ENCODE results near the gene DNAH14.
"Not testable (repeated sequence)": the region's sequence is repeated elsewhere in the genome, so short reads cannot be mapped to it uniquely, and the experiment has no call there.

Gene DNAH14
- 0 to 3.3 (median 0.06) reads per million in 9 experiments for total RNA-seq

DNA sequence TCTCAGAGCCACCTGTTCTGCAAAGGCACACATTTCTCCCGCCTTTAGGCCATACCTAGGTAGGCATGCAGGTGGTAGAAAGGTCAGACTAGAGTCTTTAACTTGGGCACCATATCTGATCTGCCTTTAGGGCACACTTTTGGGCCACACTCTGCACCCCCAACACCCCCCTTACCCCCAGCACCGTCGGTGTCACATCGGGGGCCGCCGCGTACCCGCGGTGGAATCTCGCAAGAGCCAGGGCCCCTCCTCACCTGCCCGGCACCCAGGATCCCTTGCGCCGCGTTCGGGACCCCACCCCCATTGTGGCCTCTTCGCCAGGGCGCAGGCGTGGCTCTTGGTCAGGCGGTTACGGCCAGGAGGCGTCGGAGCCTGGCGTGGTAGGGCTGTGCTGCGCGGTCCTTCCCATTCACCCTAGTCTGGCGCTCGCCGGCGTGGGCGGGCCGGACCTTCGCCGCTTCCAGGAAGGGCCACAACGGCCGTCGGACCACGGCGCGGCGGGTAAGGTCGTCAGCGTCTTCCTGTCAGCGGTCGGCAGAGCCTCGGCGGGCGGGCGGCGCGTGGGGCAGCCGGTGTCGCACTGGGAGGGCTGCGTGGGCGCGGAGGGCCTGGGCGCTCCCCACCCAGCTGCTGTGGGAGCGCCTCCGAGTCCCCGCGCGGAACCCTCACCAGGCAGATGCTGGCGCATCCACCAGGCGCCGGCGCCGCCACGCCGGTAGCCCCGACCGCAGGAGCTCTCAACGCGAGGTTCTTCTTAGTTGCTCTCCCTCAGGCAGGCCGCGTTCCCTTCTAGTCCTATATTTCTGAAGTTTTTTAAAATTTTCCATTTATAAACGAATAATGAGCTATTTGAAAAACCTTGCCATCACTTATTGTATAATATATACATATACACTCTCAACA is at the start of gene DNAH14:
TSS of gene DNAH14 (plus strand) at position 341 of the 903 bp plus-strand sequence. CDS start 23,028 bp downstream, outside the sequence.
- Mint-ChIP-seq H3K4me3 (no peak within 1 kb of the TSS), H3K9me3 (peaks cover 12 to 15% of the 10 kb centered on the region in 2 donors), H3K27me3 (peaks cover 36 to 49% of the 10 kb centered on the region in 2 donors), H3K4me1 (ENCODE audit: low read depth in 2 of 2) (no peaks in the 10 kb centered on the region), H3K27ac (no peak within 1 kb of the TSS), H3K36me3 (ENCODE audit: insufficient read depth) (no peaks in the 10 kb centered on the region)
- ATAC-seq (replicated peaks) (no peak), DNase-seq (no peak)

DNA sequence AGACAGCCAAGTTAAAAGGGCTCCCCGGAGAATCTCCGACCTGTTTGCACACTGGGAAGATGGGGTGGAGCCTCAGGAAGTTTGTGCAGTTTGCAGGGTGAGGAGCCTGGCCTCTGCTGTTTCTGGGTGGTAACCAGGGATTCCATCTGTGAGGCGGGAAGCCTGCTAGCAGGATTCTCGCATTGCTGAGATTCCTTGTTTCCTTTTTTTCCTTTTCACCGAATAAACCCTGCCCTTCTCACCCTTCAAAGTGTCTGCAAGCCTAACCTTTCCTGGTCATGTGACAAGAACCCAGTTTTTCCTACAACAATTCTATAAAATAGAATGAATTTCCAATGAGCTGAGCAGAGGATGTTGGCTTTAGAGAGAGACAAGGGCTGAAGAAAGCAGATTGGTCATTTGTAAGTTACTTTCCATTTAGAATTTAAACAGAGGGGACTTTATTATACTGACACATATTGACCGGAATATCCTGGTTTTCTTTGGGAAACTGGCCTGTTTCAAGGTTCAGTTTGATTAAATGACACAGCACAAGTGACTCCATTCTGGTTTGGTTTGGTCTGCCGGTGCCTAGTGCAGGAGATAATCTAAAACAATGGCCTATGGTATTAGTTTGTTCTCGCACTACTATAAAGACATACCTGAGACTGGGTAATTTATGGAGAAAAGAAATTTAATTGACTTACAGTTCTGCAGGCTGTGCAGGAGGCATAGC is 48.7 kb upstream of the DNAH14 start:
- Mint-ChIP-seq H3K4me3 (no peak overlapping the region), H3K4me1 (ENCODE audit: low read depth in 2 of 2) (no peaks in the 10 kb centered on the region), H3K27ac (no peak overlapping the region), H3K27me3 (peaks cover 32 to 51% of the 10 kb centered on the region in 2 donors), H3K36me3 (ENCODE audit: insufficient read depth) (no peaks in the 10 kb centered on the region), H3K9me3 (peaks cover 0 to 4% of the 10 kb centered on the region in 2 donors)
- DNase-seq (no peak), ATAC-seq (replicated peaks) (no peak)

DNA sequence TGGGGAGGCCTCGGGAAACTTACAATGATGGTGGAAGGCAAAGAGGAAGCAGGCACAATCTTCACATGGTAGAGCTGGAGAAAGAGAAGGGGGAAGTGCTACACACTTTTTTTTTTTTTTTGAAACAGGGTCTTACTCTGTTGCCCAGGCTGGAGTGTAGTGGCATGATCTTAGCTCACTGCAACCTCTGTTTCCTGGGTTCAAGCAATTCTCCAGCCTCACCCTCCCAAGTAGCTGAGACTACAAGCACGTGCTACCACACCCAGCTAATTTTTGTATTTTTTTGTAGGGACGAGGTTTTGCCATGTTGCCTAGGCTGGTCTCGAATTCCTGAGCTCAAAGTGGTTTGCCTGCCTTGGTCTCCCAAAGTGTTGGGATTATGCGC is 48.2 kb upstream of the DNAH14 start:
- H3K36me3 Mint-ChIP-seq (ENCODE audit: insufficient read depth); H3K4me1 Mint-ChIP-seq (ENCODE audit: low read depth in 2 of 2); H3K4me3 Mint-ChIP-seq; ATAC-seq (replicated peaks); H3K27ac Mint-ChIP-seq; DNase-seq; H3K9me3 Mint-ChIP-seq: not testable (repeated sequence)
- H3K27me3 Mint-ChIP-seq = peaks cover 38 to 46% of the 10 kb centered on the region in 2 donors

DNA sequence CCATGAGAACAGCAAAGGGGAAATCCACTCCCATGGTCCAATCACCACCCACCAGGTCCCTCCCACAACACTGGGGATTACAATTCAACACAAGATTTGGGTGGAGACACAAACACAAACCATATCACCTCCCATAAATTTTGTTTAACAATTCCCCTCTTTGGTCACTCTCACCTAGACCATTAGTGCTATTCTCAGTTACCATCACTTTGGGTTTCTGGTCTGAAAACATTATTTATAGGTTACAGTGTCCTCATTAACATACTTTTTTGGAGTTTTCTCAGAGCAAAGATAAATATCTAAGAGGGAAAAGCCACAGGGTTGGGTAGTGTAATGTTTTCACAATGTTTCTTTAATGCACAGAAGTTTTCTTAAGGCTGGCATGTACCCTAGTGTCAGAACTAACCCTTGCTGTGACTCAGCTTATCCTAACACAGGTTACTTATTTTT is 47.7 kb upstream of the DNAH14 start:
- no peaks in the 10 kb centered on the region for H3K36me3 Mint-ChIP-seq (ENCODE audit: insufficient read depth)
- H3K4me1 Mint-ChIP-seq (ENCODE audit: low read depth in 2 of 2) = no peaks in the 10 kb centered on the region
- no peak overlapping the region for H3K27ac Mint-ChIP-seq
- peaks cover 4 to 9% of the 10 kb centered on the region in 2 donors for H3K9me3 Mint-ChIP-seq
- no peak overlapping the region for H3K4me3 Mint-ChIP-seq
- DNase-seq (no peak), ATAC-seq (replicated peaks) (no peak)
- peaks cover 41 to 43% of the 10 kb centered on the region in 2 donors for H3K27me3 Mint-ChIP-seq

DNA sequence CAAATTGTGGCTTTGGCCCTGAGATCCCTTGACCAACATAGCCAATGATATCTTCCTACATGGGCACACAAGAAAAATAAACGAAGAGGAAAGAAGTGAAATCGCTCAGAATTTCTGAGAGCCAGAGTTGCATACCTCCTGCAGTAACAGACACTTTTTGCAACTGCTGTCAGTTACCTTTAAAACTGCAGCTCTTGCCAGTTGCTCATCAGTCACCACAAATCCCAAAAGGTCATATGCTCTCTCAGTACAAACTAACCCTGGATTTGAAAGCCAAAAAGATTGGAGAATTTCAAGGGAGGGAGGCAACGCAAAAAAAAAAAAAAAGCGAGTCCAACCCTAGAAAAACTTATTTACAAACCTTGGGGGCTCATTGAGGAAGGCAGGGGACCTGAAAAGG is 47.2 kb upstream of the DNAH14 start:
- H3K27me3 Mint-ChIP-seq = peaks cover 36 to 43% of the 10 kb centered on the region in 2 donors
- ATAC-seq (replicated peaks) (no peak), DNase-seq (no peak)
- H3K27ac Mint-ChIP-seq = no peak overlapping the region
- peaks cover 4 to 9% of the 10 kb centered on the region in 2 donors for H3K9me3 Mint-ChIP-seq
- no peaks in the 10 kb centered on the region for H3K4me1 Mint-ChIP-seq (ENCODE audit: low read depth in 2 of 2)
- H3K36me3 Mint-ChIP-seq (ENCODE audit: insufficient read depth) = no peaks in the 10 kb centered on the region
- no peak overlapping the region for H3K4me3 Mint-ChIP-seq

DNA sequence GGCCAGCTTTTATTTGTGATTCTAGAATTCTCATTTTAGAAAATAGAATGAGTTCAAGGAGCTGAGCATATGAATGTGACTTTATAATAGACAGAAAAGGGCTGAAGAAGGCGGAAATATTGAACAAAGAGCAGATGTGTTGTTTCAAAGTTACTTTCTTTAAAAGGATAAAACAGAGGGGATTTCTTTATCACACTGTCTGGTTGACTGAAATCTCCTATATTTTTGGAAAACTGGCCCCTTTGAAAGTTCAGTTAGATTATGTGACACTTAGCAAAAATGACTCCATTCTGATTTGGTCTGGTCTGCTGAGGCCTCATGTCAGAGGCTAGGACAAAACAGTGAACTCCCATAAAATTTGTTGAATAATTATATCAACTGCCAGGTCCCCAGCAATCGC is 46.4 kb upstream of the DNAH14 start:
- no peaks in the 10 kb centered on the region for H3K36me3 Mint-ChIP-seq (ENCODE audit: insufficient read depth)
- no peak overlapping the region for H3K4me3 Mint-ChIP-seq
- no peak overlapping the region for H3K27ac Mint-ChIP-seq
- no peak for DNase-seq
- ATAC-seq (replicated peaks) = no peak
- H3K9me3 Mint-ChIP-seq = peaks cover 4 to 9% of the 10 kb centered on the region in 2 donors
- H3K27me3 Mint-ChIP-seq = peaks cover 28 to 43% of the 10 kb centered on the region in 2 donors
- no peaks in the 10 kb centered on the region for H3K4me1 Mint-ChIP-seq (ENCODE audit: low read depth in 2 of 2)

DNA sequence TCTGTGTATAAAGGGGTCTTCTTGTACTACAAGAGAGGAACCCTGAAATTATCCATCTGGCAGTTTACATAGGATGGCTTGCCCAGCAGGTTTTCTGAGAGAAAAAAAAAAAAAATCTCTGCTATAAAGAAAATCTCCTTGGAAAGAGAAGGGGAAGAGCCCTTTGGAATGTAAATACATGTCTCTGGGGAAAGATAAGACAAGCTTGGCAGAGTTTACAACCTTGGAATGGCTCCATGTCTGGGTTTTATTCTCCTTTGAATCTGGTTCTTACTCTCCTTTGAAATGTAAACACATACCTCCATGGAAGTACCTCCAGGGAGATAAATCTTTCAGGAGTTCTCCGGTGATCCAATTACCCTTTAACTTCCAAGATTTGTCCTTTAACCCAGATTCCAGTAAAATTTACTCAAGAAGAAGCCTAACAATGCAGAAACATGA is 45.1 kb upstream of the DNAH14 start:
- no peaks in the 10 kb centered on the region for H3K4me1 Mint-ChIP-seq (ENCODE audit: low read depth in 2 of 2)
- no peak for ATAC-seq (replicated peaks)
- no peak overlapping the region for H3K27ac Mint-ChIP-seq
- H3K36me3 Mint-ChIP-seq (ENCODE audit: insufficient read depth) = no peaks in the 10 kb centered on the region
- peaks cover 4 to 9% of the 10 kb centered on the region in 2 donors for H3K9me3 Mint-ChIP-seq
- DNase-seq = no peak
- no peak overlapping the region for H3K4me3 Mint-ChIP-seq
- peaks cover 22 to 37% of the 10 kb centered on the region in 2 donors for H3K27me3 Mint-ChIP-seq

DNA sequence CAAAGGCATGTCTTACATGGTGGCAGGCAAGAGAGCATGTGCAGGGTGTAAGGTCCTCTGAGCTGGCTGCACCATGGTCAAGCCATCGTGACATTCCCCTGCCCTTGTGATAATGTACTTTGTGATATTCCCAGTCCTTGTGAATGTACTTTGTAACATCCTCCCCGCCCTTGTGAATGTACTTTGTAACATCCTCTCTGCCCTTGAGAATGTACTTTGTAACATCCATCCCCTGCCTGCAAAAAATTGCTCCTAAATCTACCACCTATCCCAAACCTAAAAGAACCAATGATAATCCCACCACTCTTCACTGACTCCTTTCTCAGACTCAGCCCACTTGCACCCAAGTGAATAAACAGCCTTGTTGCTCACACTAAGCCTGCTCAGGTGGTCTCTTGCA is 44.1 kb upstream of the DNAH14 start:
- H3K4me1 Mint-ChIP-seq (ENCODE audit: low read depth in 2 of 2); H3K36me3 Mint-ChIP-seq (ENCODE audit: insufficient read depth); H3K4me3 Mint-ChIP-seq; DNase-seq; H3K27ac Mint-ChIP-seq; ATAC-seq (replicated peaks); H3K9me3 Mint-ChIP-seq: not testable (repeated sequence)
- peaks cover 19 to 35% of the 10 kb centered on the region in 2 donors for H3K27me3 Mint-ChIP-seq

DNA sequence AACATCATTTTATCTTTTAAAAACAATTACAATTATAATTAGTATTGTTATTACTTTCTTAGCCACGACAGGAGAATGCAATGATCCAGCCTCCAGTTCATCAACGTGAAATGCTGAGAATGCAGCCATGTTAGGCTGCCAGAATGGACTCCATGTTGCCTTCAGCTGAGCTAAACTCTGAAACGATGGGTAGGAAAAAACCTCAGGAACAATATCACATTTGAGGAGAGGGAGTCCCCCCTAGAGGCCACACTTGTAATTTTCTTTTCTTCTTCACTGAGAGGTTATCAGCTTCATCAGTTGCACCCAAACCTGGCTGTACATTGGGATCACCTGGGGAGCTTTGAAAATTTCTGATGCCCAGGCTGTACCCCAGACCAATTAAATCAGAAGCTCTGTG is 34.6 kb upstream of the DNAH14 start:
- Mint-ChIP-seq H3K27me3 (peaks cover 18 to 19% of the 10 kb centered on the region in 2 donors), H3K9me3 (peaks cover 0 to 4% of the 10 kb centered on the region in 2 donors), H3K27ac (no peak overlapping the region), H3K4me1 (ENCODE audit: low read depth in 2 of 2) (no peaks in the 10 kb centered on the region), H3K36me3 (ENCODE audit: insufficient read depth) (no peaks in the 10 kb centered on the region), H3K4me3 (no peak overlapping the region)
- no peak for DNase-seq
- ATAC-seq (replicated peaks) = no peak

DNA sequence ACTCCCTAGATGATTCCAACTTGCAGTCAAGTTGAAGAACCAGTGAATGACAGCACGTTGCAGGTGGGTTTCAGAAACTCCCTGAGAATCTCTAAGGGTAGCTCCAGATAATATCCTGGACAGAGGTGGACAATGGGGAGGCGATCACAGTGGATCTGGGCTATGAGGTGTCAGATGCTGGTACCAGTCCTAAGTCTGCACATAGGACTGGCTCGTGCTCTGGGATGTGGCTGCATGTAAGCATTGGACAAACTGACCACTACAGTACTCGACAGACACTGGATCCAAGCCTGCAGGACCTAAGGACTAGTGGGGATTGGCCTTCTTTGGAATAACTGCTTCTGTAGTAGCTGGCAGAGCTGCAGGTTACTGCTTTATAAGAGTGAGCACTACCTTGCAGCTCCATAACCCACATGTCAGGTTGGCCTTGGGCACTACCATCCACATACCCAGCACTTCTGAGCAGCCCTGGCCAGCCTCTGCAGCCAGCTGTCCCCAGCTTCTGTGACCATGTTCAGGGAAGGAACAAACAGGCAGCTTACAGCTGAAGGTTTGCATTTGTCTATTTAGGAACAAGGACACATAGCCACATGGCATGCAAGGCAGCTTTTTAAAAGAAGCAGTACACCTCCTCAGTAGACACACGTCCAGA is 33.2 kb upstream of the DNAH14 start:
- Mint-ChIP-seq H3K27ac (no peak overlapping the region), H3K4me3 (no peak overlapping the region), H3K9me3 (peaks cover 0 to 4% of the 10 kb centered on the region in 2 donors), H3K27me3 (peaks cover 27% of the 10 kb centered on the region in 2 donors), H3K36me3 (ENCODE audit: insufficient read depth) (no peaks in the 10 kb centered on the region), H3K4me1 (ENCODE audit: low read depth in 2 of 2) (no peaks in the 10 kb centered on the region)
- DNase-seq (no peak), ATAC-seq (replicated peaks) (no peak)

DNA sequence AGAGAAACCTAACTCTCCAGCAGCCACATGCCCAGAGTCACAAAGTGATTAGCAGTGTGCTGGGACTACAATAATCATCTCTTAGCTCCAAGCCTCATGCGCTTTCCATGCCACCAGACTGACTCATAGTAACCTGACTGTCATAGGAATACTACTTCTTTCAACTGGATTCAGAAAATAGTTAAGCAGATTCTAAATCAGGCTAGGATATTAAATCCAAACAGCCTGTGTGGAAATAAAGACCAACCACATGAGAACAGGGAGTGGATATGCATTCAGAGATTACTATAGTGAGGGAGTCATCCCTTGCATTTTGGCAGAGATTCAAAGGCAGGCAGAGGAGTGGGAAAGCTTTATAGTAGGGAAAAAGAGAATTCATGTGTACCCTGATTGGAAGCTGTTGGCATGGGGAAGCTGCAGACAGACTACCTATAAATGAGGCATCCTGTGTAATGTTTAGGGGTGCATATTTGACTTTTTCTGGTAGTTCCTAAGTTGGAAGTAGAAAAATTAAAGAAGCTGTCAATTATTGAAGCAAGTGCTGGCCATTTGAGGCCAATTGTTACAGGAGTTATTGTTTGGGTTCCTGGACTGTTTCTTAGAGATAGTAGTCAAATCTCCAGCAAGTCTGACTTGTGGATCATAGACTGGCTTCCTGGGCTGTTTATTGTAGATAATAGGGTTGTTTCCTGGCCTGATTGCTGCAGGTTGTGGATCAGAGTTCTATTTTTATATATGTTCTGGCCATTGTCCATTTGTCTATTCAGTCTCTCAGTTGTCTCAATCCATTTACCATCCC is 31.7 kb upstream of the DNAH14 start:
- peaks cover 0 to 4% of the 10 kb centered on the region in 2 donors for H3K9me3 Mint-ChIP-seq
- H3K36me3 Mint-ChIP-seq (ENCODE audit: insufficient read depth) = no peaks in the 10 kb centered on the region
- ATAC-seq (replicated peaks) (no peak), DNase-seq (no peak)
- H3K27me3 Mint-ChIP-seq = peaks cover 29 to 31% of the 10 kb centered on the region in 2 donors
- no peak overlapping the region for H3K27ac Mint-ChIP-seq
- H3K4me3 Mint-ChIP-seq = no peak overlapping the region
- no peaks in the 10 kb centered on the region for H3K4me1 Mint-ChIP-seq (ENCODE audit: low read depth in 2 of 2)

DNA sequence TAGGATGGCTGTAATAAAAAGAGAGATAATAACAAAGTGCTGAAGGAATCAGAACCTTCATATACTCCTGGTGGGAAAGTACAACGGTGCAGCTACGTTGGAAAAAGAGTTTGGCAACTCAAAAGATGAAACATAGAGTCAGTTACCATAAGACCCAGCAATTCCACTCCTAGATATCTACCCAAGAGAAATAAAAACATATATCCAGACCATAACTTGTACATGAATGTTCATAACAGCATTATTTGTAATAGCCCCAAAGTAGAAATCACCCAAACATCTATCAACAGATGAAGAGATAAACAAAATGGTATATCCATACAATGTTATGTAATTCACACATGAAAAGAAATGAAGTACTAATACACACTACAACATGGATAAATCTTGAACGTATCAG is 30.5 kb upstream of the DNAH14 start:
- Mint-ChIP-seq H3K27ac (no peak overlapping the region), H3K27me3 (peaks cover 31 to 33% of the 10 kb centered on the region in 2 donors), H3K9me3 (peaks cover 0 to 4% of the 10 kb centered on the region in 2 donors), H3K36me3 (ENCODE audit: insufficient read depth) (no peaks in the 10 kb centered on the region), H3K4me1 (ENCODE audit: low read depth in 2 of 2) (no peaks in the 10 kb centered on the region), H3K4me3 (no peak overlapping the region)
- ATAC-seq (replicated peaks) (no peak), DNase-seq (no peak)
